NCI-H2029 (cell line): ENCODE measurements around the gene TCF7L1.
"Not testable (repeated sequence)": the region's sequence is repeated elsewhere in the genome, so short reads cannot be mapped to it uniquely, and the experiment has no call there.

Source experiments
- DNase-seq: peaks from one replicate; lab custom pipeline; 2025; lab: John Stamatoyannopoulos, UW

The TCF7L1 gene, protein sequence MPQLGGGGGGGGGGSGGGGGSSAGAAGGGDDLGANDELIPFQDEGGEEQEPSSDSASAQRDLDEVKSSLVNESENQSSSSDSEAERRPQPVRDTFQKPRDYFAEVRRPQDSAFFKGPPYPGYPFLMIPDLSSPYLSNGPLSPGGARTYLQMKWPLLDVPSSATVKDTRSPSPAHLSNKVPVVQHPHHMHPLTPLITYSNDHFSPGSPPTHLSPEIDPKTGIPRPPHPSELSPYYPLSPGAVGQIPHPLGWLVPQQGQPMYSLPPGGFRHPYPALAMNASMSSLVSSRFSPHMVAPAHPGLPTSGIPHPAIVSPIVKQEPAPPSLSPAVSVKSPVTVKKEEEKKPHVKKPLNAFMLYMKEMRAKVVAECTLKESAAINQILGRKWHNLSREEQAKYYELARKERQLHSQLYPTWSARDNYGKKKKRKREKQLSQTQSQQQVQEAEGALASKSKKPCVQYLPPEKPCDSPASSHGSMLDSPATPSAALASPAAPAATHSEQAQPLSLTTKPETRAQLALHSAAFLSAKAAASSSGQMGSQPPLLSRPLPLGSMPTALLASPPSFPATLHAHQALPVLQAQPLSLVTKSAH

DNA sequence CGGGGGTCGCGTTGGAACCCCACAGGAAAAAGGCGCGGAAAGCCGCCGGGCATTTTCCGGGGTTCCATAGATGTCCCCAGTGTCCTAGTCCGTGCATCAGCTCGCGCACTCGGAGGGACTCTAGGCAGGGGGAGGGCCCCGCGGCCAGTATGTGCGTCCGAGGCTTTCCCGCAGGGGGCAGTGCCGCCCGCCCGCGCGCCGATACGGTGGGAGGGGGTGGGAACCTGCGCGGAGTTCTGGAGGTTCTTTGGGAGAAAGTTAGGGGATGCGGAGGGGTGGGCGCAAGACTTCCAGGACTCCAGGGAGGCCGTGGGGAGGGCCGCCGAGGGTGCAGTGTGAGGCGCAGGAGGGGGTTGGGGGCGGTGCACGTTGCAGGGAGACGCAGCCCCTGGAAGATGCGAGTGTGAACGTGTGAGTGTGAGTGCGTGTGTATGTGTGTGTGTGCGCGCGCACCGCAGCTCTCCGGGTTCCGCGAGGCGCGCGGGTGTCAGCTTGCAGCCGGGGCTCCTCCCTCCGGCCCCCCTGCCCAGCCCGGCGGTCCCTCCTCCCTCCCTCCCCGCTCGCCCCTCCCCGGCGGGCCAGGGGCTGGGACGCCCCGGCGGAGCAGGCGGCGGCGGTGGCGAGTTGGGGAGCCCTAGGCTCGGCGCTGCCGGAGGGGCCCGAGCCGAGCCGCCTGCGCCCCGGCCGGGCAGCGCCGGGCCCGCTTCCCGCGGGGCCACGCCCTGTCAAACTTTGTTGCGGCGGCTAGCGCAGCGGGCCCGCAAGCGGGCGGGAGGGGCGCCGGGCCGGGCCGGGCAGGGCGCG, at the start of gene TCF7L1:
Gene TCF7L1 (plus strand): TSS at position 559 of the 804 bp plus-strand sequence. CDS start 293 bp downstream, outside the sequence.
- peak; percentile 48 for DNase-seq

DNA sequence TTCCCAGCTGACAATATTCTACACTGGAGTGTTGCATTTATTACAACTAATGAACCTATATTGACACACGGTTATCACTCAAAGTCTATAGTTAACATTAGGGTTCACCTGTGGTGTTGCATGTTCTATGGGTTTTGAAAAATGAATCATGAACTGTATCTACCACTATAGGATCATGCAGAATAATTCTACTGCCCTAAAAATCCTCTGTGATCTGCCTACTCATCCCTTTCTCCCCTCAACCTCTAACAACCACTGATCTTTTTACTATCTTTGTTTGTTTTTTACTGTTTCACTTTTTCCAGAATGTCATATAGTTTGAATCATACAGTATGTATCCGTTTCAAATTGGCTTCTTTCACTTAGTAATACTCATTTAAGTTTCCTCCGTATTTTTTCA, 47.6 kb upstream of the TCF7L1 start:
- no peak for DNase-seq

DNA sequence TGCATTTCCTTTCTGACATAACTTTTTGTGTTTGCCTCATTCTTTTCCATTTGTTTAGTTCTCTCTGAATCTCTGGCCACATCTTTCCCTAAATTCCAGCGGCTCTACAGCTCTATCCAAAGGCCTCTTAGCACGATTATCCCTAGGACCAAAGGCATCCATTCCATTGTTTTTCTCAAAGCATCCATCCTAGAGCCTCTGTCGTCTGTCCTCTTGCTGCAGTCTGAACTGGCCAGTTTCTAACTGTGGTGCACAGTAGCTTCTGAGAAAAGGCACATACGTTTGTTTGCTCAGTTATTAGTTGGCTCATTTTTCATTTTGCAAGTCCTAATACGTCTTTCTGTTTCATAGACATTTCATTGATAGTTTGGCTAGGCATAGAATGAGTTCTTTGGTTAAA, 45.7 kb upstream of the TCF7L1 start:
- no peak for DNase-seq

DNA sequence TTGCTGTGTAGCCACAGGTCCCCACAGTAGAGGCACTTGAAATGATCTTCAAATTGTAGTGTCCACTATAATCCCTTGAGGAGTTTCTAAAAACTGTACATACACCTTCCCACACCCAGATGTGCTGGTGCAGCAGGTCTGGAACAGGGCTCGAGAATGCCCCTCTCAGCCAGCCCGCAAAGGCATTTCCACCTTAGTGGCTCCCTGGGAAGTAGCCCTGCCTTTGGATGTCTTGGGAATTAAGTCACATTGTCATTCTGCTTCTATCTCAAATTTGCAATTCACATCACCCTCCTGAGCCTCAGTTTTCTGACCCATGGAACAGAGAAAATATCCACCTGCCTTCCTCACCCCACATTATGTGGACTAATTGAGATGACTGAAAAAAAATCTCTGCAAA, 44.3 kb upstream of the TCF7L1 start:
- no peak for DNase-seq

DNA sequence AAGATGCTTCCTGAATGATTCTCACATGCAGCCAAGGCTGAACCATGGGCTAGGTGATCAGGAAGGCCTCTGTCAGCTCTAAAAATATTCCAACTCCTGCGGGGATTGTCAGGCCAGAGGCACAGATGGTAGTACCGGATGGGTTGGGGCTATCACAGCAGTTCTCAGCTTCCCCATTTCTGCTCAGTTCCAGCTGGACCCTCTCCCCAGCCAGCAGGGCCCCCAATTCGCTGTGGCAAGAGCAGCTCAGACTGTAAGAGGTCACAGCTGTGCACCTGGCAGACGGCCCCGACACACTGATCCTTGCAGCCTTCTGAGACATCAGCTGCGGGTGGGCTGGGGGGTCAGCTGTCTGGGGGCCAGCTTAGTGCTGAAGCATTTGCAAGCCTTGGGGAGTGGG, 43.6 kb upstream of the TCF7L1 start:
- DNase-seq, result no peak

DNA sequence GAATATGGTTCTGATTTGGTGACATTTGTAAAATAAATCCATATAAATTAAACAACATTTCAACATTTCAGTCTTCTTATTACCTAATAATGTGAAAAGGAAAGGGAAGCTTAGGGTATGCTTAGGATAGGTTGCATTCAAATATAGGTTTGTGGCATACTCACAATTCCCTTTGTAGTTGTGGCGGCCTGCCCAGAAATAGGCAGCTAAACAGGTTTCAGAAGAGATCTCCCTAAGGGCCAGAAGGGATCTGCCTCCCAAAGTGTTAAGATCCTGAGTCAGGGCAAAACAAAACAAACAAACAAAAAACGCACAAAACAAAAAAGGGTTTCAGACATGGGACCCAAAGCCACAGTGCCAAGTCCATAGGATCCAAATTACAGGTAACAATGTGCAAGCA, 41.4 kb upstream of the TCF7L1 start:
- DNase-seq, result no peak

DNA sequence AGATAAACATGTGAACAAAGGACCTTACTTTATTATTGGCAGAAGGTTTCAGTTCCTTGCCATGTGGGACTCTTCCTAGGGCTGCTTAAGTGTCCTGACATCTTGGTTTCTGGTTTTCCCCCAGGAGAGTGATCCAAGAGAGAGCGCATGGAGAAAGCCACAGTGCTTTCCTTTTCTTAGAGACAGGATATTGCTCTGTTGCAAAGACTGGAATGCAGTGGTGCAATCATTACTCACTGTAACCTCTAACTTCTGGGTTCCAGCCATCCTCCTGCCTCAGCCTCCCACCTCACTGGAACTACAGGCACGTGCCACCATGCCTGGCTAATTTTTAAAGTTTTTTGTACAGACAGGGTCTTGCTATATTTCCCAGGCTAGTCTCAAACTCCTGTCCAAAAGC, 38.1 kb upstream of the TCF7L1 start:
- DNase-seq, result no peak

DNA sequence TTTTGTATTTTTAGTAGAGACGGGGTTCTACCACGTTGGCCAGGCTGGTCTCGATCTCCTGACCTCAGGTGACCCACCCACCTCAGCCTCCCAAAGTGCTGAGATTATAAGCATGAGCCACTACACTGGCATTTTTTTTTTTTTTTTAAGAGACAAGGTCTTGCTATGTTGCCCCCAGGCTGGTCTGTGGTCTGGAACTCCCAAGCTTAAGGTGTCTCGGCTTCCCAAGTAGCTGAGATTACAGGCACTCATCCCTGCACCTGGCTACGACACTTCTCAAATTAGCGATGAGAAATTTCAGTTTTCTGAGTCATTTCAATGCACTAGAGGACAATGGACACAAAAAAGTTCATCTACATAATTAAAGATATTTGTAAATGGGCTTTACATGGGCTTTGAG, 36.6 kb upstream of the TCF7L1 start:
- no peak for DNase-seq

DNA sequence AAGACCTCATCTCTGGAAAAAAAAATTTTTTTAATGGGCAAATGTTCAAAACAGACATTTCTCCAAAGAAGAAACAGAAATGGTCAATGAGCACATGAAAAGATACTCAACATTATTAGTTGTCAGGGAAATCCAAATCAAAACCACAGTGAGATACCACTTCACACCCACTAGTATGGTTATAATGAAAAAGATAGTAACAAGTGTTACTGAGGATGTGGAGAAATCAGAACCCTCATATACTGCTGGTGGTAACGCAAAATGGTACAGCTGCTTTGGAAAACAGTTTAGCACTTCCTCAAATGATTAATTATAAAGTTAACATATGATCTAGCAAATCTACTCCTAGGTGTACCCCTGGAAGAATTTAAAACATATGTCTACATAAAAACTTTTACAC, 29.0 kb upstream of the TCF7L1 start:
- DNase-seq, result no peak

DNA sequence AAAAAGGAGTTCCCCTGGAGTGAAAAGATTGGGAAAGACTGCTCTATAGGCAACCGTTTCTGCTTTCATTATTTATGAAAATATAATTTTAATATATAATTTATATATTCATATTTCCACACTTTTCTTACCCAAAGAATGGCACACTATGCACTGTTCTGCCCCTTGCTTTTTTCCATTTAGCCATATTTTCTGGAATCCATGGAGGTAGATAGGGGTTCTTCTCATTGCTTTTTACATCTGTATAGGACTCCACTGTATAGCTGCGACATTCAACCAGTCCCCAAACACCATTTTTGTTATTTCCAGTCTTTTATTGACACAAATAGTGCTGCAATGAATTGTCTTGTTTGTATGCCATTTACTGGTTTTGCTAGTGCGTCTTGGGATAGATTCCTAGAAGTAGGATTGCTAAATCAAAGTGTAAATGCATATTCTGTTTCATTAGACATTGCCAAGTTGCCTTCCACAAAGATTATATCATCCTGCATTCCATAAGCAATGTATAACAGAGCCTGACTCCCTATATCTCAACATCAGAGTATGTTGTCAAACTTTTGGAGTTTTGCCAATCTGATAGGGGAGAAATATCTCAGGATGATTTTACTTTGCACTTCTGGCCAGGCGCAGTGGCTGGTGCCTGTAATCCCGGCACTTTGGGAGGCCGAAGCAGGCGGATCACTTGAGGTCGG, 26.6 kb upstream of the TCF7L1 start:
- no peak for DNase-seq

DNA sequence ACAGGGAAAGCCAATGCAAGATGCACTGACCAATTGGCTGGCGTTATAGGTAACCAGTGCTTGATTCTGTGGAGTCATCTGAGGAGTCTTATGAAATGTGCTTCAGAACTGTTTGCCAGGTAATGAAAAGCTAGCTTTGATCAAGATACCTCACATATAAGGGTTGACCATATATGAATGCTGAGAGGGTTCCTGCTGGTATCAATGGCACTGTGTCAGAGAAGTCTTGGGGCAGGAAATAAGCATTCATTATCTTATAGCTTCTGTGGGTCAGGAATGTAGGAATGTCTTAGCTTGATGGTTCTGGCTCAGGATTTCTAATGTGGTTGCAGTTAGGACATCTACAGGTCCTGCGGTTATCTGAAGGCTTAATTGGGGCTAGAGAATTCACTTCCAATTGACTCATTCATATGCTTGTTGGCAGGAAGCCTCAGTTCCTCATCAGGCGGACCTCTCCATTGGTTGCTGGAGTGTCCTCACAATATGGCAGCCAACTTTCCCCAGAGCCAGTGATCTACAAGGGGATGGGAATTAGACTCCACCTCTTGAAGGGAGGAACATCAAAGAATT, 22.1 kb upstream of the TCF7L1 start:
- no peak for DNase-seq

DNA sequence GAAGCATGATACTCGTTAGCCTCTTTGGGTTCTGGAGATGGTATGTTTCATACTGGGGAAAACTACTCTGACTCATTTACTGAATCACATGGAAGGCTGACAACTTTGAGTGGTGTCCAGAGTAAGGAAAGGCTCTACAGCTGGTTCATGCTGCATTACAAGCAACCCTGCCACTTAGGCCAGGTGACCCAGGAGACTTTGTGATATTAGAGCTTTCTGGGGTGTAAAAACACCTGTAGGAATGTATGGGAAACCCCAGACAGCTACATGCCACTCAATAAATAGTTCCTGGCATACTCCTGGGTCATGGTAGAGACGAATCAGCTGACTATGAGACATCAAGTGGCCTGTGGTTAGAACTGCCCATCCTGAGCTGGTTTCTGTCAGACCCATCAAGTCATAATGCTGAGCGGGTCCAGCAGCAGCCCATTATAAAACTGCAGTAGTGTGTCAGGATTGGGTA, 21.3 kb upstream of the TCF7L1 start:
- DNase-seq, result no peak

DNA sequence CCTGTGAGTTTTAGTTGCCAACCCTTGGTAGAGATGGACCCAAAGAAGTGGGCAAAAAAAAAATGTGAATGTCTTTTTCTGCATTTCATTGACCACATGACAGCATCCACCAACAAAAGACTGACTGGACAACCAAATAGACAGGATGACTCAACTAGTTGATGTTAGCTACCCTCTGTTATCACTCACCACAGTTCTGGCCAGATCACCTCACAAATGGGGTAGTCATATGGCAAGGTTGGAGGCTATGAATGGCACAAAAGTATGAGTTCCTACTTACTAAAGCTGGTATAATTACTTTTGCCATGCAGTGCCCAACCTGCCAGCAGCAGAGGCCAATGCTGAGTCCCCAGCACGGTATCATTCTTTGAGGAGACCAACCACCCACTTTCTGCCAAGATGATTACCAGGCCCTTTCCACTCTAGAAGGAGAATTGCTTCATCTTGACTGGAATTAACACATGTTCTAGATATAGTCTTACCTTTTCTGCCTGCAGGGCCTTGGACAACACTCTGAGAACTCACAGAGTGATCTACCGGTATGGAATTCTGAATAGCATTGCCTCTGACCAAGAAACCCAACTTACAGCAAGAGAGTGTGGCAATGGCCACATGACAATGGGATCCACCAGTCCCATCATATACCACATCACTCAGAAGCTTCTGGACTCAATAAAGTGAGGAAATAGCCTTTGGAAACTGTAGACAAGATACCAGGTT, 20.1 kb upstream of the TCF7L1 start:
- no peak for DNase-seq

DNA sequence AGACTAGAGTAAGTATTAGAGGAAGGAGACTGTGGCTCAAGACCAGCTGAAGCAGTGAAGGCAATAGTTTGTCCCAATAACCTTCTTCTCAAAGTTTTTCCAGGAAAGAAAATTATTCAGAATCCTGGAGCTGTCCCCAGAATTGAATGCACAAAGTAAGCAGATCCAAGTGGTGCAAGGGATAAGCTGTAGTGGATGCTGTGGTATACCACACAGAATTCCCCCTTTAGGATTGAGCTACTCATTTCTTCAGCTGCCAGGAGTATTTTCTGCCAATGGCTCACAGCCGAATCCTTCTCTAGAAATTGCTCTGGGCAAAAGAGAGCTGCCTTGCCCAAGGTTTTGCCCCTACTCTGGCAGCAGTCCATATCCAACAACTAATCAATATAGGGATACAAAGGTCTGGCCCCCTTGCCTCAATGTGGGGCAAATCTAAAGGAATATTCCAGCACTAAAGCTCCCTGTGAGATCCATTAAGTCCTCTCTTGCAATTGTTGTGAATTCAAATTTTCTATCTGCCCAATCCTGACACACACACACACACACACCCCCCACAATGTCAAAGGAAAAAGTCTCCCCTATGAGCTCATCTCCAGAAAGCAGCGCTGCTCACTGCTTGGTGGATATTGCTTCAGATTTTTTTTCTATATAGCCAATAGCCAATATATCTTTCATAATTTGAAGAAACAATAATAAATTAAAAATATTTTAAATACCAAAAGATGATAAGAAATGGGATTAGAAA, 18.4 kb upstream of the TCF7L1 start:
- no peak for DNase-seq

DNA sequence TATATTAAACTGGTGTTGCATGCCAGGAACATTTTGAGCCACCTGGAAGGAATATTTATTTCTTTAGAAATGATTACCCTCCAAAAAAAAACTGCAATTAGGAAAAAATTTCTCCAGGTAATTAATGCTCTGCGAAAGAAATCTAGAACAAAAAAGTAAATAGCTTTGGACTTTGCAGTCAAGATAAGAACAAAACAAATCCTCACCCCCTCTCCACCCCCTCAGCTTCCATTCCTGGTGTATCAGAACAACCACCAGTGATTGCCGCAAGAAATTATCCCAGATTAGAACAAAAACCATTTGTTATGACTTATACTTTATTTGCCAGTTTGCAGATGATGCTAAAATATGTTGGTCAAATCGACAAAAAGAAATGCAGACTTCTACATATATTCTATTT, 17.0 kb upstream of the TCF7L1 start:
- DNase-seq, result no peak

DNA sequence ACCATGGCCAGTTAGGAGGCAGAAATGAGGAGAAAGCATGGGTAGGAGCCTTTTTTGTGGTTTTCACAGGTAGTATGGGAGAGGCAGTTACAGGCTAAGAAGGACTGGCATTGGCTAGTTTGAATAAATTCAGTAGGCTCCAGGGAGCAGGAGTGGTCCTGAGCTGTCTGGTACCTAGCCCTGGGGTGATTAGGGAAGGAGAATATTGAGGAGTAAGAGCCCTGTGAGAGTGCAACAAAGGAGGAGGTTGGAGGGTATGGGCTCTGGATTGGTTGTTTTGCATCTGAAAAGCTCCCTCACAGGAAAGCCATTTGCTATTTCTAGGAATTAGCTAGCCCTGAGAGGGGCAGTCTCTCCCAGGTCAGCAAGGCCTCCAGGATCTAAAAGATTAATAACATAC, 13.3 kb upstream of the TCF7L1 start:
- DNase-seq, result no peak

DNA sequence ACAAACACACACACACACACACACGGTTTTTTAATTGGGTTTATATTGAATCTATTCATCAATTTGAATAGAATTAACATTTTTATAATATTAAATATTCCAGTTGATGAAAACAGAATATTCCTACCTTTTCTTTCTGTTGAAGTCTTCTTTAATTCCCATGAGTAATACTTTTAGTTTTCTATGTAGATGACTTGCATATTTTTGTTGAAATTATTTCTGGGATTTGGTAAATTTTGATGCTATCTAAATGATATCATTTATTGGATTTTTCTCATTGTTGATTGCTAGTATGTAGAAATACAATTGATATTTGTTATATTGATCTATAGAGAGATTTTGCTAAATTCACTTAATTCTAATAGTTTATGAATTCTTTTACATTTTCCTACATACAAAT, 12.8 kb upstream of the TCF7L1 start:
- no peak for DNase-seq

DNA sequence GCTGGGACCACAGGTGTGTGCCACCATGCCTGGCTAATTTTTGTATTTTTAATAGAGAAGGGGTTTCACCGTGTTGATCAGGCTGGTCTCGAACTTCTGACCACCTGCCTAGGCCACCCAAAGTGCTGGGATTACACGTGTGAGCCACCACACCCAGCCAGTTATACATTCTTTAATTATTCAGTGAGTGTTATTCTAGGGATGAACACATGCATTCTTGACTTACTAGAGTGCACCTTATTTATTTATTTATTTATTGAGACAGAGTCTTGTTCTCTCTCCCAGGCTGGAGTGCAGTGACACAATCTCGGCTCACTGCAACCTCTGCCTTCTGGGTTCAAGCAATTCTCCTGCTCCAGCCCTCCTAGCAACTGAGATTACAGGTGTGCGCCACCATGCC, 6.7 kb upstream of the TCF7L1 start:
- not testable (repeated sequence) for DNase-seq

DNA sequence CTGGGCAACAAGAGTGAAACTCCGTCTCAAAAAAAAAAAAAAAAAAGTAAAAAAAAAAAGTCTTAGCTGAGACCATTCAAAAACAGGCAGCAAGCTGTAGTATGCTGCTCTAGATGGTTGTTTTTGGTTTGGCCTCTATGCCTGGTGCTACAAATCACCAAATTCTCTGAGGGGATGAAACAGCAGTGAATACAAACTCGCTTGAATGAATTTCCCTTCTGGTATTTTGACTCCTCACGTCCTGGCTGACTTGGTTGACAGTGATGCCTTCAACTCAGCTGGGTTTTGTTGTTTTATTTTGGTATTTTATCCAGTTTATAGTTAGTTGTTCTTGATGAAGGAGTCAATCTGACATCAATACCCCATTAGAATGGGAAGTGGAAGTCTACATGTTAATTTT, 3.3 kb upstream of the TCF7L1 start:
- DNase-seq, result no peak

DNA sequence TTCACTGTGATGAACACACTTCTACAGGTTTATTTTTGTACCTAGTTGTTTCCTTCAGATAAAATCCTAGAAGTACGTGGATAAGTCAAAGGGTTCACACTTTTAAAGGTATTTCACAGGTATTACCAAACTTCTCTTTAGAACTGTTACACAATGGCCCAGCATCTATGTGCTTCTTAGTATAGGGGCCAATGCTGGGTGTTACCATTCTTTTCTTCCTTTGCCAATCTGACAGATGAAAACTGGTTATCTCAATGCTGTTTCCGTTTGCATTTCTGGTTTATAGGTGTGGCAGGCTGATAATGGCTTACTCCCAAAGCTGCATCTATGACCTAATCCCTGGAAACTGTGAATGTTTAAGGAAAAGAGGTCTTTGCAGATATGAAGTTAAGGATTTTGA, 2.8 kb upstream of the TCF7L1 start:
- DNase-seq, result no peak

DNA sequence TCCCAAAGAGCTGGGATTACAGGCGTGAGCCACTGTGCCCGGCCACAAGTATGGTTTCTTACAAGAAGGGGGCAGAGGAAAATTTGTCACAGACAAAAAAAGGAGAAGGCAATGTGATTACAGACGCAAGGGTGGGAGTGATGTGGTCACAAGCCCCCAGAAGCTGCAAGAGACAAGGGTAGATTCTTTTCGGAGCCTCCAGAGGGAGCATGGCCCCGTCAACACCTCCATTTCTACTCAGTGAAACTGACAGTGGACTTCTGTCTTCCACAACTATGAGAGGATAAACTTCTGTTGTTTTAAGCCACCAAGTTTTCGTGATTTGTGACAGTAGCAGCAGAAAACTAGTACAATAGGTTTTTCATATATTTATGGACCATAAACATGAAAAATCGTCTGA, 2.1 kb upstream of the TCF7L1 start:
- DNase-seq, result no peak
